ENCODE results near the gene GRK2.
"Not testable (repeated sequence)": the region's sequence is repeated elsewhere in the genome, so short reads cannot be mapped to it uniquely, and the experiment has no call there.

The GRK2 gene

GRCh38 chr11:67254798-67255197 is 11.5 kb upstream of the GRK2 start:
- no peak for DNase-seq (ENCODE audit: low read depth)

GRCh38 chr11:67255353-67255752 is 10.9 kb upstream of the GRK2 start:
- DNase-seq (ENCODE audit: low read depth) = no peak

- DNase-seq (ENCODE audit: low read depth) = no peak
Observed at GRCh38 chr11:67255864-67256263, 10.4 kb upstream of the GRK2 start.

GRCh38 chr11:67256477-67257135 is 9.7 kb upstream of the GRK2 start:
- DNase-seq (ENCODE audit: low read depth) = no peak

GRCh38 chr11:67260406-67260805 is 5.9 kb upstream of the GRK2 start:
- DNase-seq (ENCODE audit: low read depth) = no peak

- DNase-seq (ENCODE audit: low read depth) = not testable (repeated sequence)
Observed at GRCh38 chr11:67260885-67261639, 5.2 kb upstream of the GRK2 start.

GRCh38 chr11:67261640-67261945 is 4.7 kb upstream of the GRK2 start:
- DNase-seq (ENCODE audit: low read depth) = no peak

GRCh38 chr11:67261946-67262681 is 4.2 kb upstream of the GRK2 start:
- DNase-seq (ENCODE audit: low read depth) = no peak

GRCh38 chr11:67262731-67263675 is 3.3 kb upstream of the GRK2 start:
- DNase-seq (ENCODE audit: low read depth) = peak; percentile 61

- DNase-seq (ENCODE audit: low read depth) = no peak
Observed at GRCh38 chr11:67264260-67264659, 2.0 kb upstream of the GRK2 start.

- no peak for DNase-seq (ENCODE audit: low read depth)
Observed at GRCh38 chr11:67264877-67265632, 1.2 kb upstream of the GRK2 start.

GRCh38 chr11:67265633-67266448 is 432 bp upstream of the GRK2 start:
- peak; percentile 73 for DNase-seq (ENCODE audit: low read depth)

GRCh38 chr11:67267188-67268080 is 1.2 kb downstream of the GRK2 start:
- no peak for DNase-seq (ENCODE audit: low read depth)

- no peak for DNase-seq (ENCODE audit: low read depth)
Observed at GRCh38 chr11:67268081-67268961, 2.0 kb downstream of the GRK2 start.

- no peak for DNase-seq (ENCODE audit: low read depth)
Observed at GRCh38 chr11:67268962-67269268, 2.6 kb downstream of the GRK2 start.

- no peak for DNase-seq (ENCODE audit: low read depth)
Observed at GRCh38 chr11:67269401-67270255, 3.4 kb downstream of the GRK2 start.
